Fibroblast of lung (primary cell): ENCODE results near the gene LMNB1.

Experiments used
- CTCF ChIP-seq, 2 donors: IDR thresholded peaks in 1 of 2; conservative IDR thresholded peaks in 1 of 2; 1 replicate in 1 of 2; 2 replicates in 1 of 2; pipeline ENCODE4 v1.5.1; 2011 to 2012; ENCODE audit warnings: low read length in 2 of 2, control low read depth in 1 of 2, inconsistent platforms in 1 of 2, low read depth in 1 of 2, mild to moderate bottlenecking in 1 of 2
- EZH2 ChIP-seq: IDR thresholded peaks from 2 replicates; pipeline ENCODE4 v1.5.1; 2012; ENCODE audit warnings: low read length, control low read depth, mild to moderate bottlenecking; ENCODE audit errors: missing control alignments

- TF ChIP-seq CTCF (conservative IDR thresholded peaks at IDR 0.05 in 1 of 2, IDR thresholded peaks at IDR 0.05 in 1 of 2; ENCODE audit: low read depth in 1 of 2, low read length in 2 of 2) (no peak), EZH2 (no peak)
These were observed 107.4 kb downstream of the LMNB1 start for GRCh38 chr5:126884269-126884819.
